Activated naive CD8-positive, alpha-beta T cell treated with anti-CD3 and anti-CD28 coated beads, Interleukin-2, amount 10 ng/mL, durations not matched to agents 7 days and 5 days (primary cell): ENCODE data around the gene IL25. TPM values are rescaled to one million over a fixed set of nuclear protein-coding genes. Genes with fewer than 3 reads are reported as not detected.
"Not testable (repeated sequence)": the region's sequence is repeated elsewhere in the genome, so short reads cannot be mapped to it uniquely, and the experiment has no call there.

Experiments used
- ATAC-seq: fragments of 150-1000 bp; cut with Tn5 transposase; one replicate; pipeline ENCODE4 v1.10.0; 2021; ENCODE audit warnings: low read depth, moderate library complexity
- POLR2A ChIA-PET: fragments of 350-600 bp; sonication (Branson Sonifier 250); formaldehyde crosslinking; loops from one replicate; lab custom pipeline; 2021; ENCODE audit warnings: antibody characterized with exemption; lab: Charles Lee
- DNase-seq: peaks from one replicate; pipeline ENCODE4 v3.0.0; 2021
- H3K27ac Mint-ChIP-seq: one replicate; pipeline ENCODE4 v1.8.0; 2022; ENCODE audit warnings: mild to moderate bottlenecking, mixed read lengths
- H3K27me3 Mint-ChIP-seq: one replicate; pipeline ENCODE4 v1.8.0; 2022; ENCODE audit warnings: mild to moderate bottlenecking, moderate library complexity, mixed read lengths
- H3K36me3 Mint-ChIP-seq: one replicate; pipeline ENCODE4 v1.8.0; 2021; ENCODE audit warnings: mild to moderate bottlenecking, mixed read lengths
- H3K4me1 Mint-ChIP-seq: one replicate; pipeline ENCODE4 v1.8.0; 2021; ENCODE audit warnings: mixed read lengths
- H3K4me3 Mint-ChIP-seq: one replicate; pipeline ENCODE4 v1.8.0; 2022; ENCODE audit warnings: mild to moderate bottlenecking, moderate library complexity, mixed read lengths
- H3K9me3 Mint-ChIP-seq: one replicate; pipeline ENCODE4 v1.8.0; 2021; ENCODE audit warnings: mixed read lengths
- total RNA-seq, 2 experiments: library from RNA; stranded (reverse); gene quantifications; one replicate each; pipeline ENCODE4 v1.2.3, GENCODE V29; 2021

Gene IL25
- under 1 TPM in 1 of 2 experiments, not detected in 1; 0.39 TPM for total RNA-seq

DNA sequence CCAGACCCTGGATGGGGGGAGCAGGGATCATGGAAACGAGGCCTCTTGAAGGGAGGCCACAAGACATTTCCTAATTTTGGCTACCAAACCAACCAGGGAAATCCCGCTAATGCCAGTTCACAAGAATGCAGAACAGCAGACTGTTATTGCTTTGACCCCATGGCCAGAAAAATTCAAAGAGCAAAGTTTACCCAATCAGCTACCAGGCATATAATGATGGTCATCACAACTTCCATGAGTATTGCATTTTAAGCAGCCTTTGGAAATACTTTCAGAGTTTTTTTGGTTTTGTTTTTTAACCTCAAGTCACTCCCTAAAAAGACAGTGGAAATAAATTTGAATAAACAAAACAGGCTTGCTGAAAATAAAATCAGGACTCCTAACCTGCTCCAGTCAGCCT lies at the start of gene IL25:
IL25 (plus strand) TSS at position 301 of the 400 bp plus-strand sequence.
- POLR2A ChIA-PET: interaction anchor here (0.9 kb wide), 1 partner anchor 43 kb away, joined by 3 read pairs; no protein-coding TSS in a partner anchor
- peaks cover 15% of the 10 kb centered on the region for H3K27me3 Mint-ChIP-seq
- H3K9me3 Mint-ChIP-seq: peaks cover 2% of the 10 kb centered on the region
- ATAC-seq: no peak
- peaks cover 15% of the 10 kb centered on the region for H3K4me1 Mint-ChIP-seq
- H3K27ac Mint-ChIP-seq: peak within 1 kb of the TSS; percentile 80
- H3K4me3 Mint-ChIP-seq: peak within 1 kb of the TSS; percentile 54
- DNase-seq: no peak
- no peaks in the 10 kb centered on the region for H3K36me3 Mint-ChIP-seq

DNA sequence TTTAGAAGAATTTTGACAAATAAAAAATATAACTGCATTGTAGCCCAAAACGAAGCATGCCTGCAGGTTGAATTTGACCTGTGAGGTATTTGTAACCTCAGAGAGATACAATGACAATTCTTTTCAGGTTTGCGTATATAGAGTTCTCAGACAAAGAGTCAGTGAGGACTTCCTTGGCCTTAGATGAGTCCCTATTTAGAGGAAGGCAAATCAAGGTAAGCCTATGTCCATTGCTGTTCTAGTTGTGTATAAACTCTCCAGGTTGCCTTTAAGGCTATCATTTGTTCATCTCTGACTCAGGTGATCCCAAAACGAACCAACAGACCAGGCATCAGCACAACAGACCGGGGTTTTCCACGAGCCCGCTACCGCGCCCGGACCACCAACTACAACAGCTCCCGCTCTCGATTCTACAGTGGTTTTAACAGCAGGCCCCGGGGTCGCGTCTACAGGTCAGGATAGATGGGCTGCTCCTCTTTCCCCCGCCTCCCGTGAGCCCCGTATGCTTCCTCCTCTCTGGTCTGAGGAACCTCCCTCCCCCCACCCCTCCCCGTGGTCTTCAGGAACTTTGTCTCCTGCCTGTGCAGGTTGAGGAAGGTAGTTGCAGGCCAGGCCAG lies 48.7 kb upstream of the IL25 start:
- Mint-ChIP-seq H3K9me3 (no peaks in the 10 kb centered on the region), H3K27me3 (no peaks in the 10 kb centered on the region), H3K36me3 (peaks cover 22% of the 10 kb centered on the region), H3K4me3 (no peak overlapping the region), H3K4me1 (peaks cover 29% of the 10 kb centered on the region), H3K27ac (no peak overlapping the region)
- ATAC-seq (no peak), DNase-seq (no peak)
- POLR2A ChIA-PET: interaction anchor here (1.1 to 6.4 kb wide), 2 partner anchors 22 to 56 kb away, joined by 3 to 182 read pairs; partner anchors contain the start of gene PPP1R3E

DNA sequence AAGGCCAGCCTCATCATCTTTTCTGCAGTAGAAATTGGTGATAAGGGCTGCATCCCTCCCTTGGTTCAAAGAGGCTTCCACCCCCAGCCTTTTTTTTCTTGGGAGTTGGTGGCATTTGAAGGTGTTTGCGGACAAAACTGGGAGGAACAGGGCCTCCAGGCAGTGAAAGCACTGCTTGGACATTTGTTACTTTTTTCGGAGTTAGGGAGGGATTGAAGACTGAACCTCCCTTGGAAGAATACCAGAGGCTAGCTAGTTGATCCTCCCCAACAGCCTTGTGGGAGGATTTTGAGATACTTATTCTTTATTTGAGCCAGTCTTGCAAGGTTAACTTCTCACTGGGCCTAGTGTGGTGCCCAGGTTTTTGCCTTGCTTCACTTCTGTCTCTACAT lies 48.2 kb upstream of the IL25 start:
- DNase-seq (no peak), ATAC-seq (no peak)
- peaks cover 29% of the 10 kb centered on the region for H3K4me1 Mint-ChIP-seq
- no peak overlapping the region for H3K27ac Mint-ChIP-seq
- no peaks in the 10 kb centered on the region for H3K27me3 Mint-ChIP-seq
- H3K4me3 Mint-ChIP-seq: no peak overlapping the region
- no peaks in the 10 kb centered on the region for H3K9me3 Mint-ChIP-seq
- peaks cover 22% of the 10 kb centered on the region for H3K36me3 Mint-ChIP-seq
- POLR2A ChIA-PET: interaction anchor here (1.1 kb wide), 1 partner anchor 56 kb away, joined by 3 read pairs; no protein-coding TSS in a partner anchor

DNA sequence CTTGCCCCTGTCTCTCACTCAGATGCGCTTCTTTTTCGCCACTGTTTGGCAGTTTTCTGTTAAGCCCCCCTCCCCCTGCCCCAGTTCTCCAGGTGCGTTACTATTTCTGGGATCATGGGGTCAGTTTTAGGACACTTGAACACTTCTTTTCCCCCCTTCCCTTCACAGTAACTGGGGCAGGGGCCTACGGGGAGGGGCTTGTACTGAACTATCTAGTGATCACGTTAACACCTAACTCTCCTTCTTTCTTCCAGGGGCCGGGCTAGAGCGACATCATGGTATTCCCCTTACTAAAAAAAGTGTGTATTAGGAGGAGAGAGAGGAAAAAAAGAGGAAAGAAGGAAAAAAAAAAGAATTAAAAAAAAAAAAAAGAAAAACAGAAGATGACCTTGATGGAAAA lies 47.6 kb upstream of the IL25 start:
- H3K27ac Mint-ChIP-seq: no peak overlapping the region
- DNase-seq: no peak

DNA sequence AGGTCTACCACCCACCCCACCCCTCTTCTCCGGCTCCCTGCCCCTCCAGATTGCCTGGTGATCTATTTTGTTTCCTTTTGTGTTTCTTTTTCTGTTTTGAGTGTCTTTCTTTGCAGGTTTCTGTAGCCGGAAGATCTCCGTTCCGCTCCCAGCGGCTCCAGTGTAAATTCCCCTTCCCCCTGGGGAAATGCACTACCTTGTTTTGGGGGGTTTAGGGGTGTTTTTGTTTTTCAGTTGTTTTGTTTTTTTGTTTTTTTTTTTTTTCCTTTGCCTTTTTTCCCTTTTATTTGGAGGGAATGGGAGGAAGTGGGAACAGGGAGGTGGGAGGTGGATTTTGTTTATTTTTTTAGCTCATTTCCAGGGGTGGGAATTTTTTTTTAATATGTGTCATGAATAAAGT lies 46.9 kb upstream of the IL25 start:
- not testable (repeated sequence) for H3K27ac Mint-ChIP-seq
- POLR2A ChIA-PET: interaction anchor here (2.2 kb wide), 1 partner anchor 54 kb away, joined by 11 read pairs; no protein-coding TSS in a partner anchor

More for the DNA sequence above, 47.6 kb upstream of the IL25 start:
- no peaks in the 10 kb centered on the region for H3K27me3 Mint-ChIP-seq
- H3K4me3 Mint-ChIP-seq: no peak overlapping the region
- H3K4me1 Mint-ChIP-seq: peaks cover 24% of the 10 kb centered on the region
- H3K9me3 Mint-ChIP-seq: no peaks in the 10 kb centered on the region
- ATAC-seq: no peak
- POLR2A ChIA-PET: interaction anchor here (1.1 kb wide), 1 partner anchor 55 kb away, joined by 3 read pairs; no protein-coding TSS in a partner anchor
- peaks cover 19% of the 10 kb centered on the region for H3K36me3 Mint-ChIP-seq

DNA sequence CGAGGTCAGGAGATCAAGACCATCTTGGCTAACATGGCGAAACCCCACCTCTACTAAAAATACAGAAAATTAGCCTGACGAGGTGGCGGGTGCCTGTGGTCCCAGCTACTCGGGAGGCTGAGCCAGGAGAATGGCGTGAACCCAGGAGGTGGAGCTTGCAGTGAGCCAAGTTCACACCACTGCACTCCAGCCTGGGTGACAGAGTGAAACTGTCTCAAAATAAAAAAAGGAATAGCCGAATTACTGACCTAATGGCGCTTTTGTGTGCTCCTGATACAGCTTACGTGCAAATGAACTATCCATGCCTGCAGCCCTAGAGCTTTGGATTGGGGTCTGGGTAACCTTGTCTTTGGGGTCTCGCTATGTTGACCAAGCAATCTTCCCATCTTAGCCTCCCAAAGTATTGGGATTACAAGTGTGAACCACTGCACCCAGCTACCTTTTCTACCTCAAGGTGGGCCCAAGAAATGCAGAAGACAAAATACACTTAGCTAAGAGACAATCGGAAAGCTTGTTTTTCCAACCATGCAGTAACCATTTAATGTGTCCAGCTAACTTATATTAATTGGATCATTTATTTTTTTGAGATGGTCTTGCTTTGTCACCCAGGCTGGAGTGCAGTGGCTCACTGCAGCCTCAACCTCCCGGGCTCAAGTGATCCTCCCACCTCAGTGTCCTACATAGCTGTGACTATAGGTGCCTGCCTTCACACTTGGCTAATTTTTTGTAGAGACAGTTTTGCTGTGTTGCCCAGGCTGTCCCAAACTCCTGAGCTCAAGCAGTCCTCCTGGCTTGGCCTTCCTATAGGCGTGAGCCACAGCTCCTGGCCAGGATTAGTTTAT lies 45.9 kb upstream of the IL25 start:
- Mint-ChIP-seq H3K36me3 (peaks cover 19% of the 10 kb centered on the region), H3K27me3 (no peaks in the 10 kb centered on the region), H3K9me3 (no peaks in the 10 kb centered on the region), H3K4me1 (peaks cover 16% of the 10 kb centered on the region), H3K27ac (no peak overlapping the region), H3K4me3 (no peak overlapping the region)
- ATAC-seq: no peak
- POLR2A ChIA-PET: interaction anchor here (0.9 to 2.2 kb wide), 3 partner anchors 24 to 67 kb away, joined by 3 to 11 read pairs (median 3); partner anchors contain the start of gene PPP1R3E
- DNase-seq: no peak

More for the DNA sequence above, 46.9 kb upstream of the IL25 start:
- not testable (repeated sequence) for H3K4me3 Mint-ChIP-seq, H3K9me3 Mint-ChIP-seq, ATAC-seq, DNase-seq, H3K27me3 Mint-ChIP-seq
- peaks cover 19% of the 10 kb centered on the region for H3K36me3 Mint-ChIP-seq
- H3K4me1 Mint-ChIP-seq: peaks cover 16% of the 10 kb centered on the region

DNA sequence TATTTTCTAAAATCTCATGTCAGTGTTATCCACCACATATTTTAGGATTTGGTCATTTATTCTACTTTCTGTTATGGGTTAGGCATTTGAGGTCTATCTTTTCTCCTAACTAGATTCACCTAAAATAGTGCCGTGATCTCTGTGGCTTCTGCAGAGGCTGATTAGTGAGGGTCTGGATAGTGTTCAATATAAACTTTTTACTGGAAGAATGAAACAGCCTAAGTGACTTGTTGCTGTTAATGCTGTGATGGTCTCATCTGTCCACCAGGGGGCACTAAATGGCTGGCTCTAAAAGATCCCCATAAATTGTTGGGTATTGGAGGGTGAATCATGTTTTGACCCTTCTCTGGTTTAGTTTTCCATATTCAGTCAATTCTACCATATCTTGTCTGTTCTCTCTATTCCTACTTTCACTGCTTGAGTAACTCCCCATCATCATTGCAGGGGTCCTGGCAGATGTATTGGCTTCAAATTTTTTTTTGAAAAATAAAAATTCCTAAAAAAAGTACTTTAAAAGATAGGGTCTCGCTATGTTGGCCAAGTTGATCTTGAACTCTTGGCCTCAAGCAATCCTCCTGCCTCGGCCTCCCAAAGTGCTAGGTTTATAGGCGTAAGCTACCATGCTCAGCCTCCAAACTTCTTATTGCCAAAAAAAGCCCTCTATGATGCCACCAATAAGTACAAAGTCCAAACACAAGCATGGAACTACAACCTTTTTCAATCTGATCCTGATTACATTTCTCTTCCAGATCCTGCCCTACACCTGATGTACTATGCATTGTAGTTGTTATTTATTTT lies 44.5 kb upstream of the IL25 start:
- no peak overlapping the region for H3K27ac Mint-ChIP-seq

DNA sequence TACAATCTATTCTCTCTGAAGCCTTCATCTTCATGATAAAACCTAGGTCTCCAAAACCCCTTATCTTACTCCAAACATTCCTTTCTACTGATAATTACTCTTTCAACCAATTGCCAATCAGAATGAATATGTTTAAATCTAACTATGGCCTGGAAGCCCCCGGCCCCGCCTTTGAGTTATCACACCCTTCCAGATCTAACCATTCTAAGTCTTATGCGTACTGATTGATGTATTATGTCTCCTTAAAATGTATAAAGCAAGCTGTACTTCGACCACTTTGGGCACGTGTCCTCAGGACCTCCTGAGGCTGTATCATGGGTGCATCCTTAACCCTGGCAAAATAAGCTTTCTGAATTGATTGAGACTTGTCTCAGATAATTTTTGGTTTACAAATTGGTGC lies 37.0 kb upstream of the IL25 start:
- peaks cover 3% of the 10 kb centered on the region for H3K9me3 Mint-ChIP-seq
- H3K27me3 Mint-ChIP-seq: peaks cover 14% of the 10 kb centered on the region
- ATAC-seq: no peak
- POLR2A ChIA-PET: no interaction called here
- no peak overlapping the region for H3K4me3 Mint-ChIP-seq
- H3K27ac Mint-ChIP-seq: no peak overlapping the region
- no peak for DNase-seq
- H3K4me1 Mint-ChIP-seq: no peaks in the 10 kb centered on the region
- no peaks in the 10 kb centered on the region for H3K36me3 Mint-ChIP-seq

More for the DNA sequence above, 44.5 kb upstream of the IL25 start:
- H3K9me3 Mint-ChIP-seq: no peaks in the 10 kb centered on the region
- POLR2A ChIA-PET: no interaction called here
- peaks cover 7% of the 10 kb centered on the region for H3K4me1 Mint-ChIP-seq
- peak; percentile 66 for ATAC-seq
- H3K27me3 Mint-ChIP-seq: no peaks in the 10 kb centered on the region
- H3K36me3 Mint-ChIP-seq: peaks cover 13% of the 10 kb centered on the region
- H3K4me3 Mint-ChIP-seq: no peak overlapping the region
- no peak for DNase-seq

DNA sequence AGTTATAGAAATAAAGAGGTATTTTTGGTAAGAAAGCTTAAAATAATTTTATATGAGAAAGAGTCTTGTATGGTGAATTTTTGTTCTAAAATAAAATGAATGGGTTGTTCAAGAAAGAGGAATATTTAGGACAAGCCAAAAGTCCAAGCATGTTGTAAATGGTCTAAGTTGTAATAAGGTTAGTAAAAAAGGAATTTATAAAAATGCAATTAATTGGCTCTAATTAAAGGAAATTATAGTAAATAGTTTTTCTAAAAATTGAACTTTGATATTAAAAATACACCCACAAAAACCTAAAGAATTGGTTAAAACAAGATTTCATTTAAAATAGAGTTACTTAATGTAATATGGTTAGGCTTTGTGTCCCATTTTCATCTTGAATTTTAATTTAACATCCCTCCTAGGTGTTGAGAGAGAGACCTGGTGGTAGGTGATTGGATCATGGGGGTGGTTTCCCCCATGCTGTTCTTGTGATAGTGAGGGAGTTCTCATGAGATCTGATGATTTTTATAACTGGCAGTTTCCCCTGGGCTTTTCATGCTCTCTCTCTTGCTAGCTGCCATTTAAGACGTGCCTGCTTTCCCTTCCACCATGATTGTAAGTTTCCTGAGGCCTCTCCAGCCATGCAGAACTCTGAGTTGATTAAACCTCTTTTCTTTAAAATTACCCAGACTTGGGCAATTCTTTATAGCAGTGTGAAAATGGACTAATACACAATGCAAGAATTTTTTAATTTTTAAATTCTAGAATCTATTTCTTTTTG lies 32.9 kb upstream of the IL25 start:
- DNase-seq (no peak), ATAC-seq (no peak)
- Mint-ChIP-seq H3K9me3 (peaks cover 3% of the 10 kb centered on the region), H3K27me3 (peaks cover 30% of the 10 kb centered on the region), H3K36me3 (no peaks in the 10 kb centered on the region), H3K4me3 (no peak overlapping the region), H3K4me1 (no peaks in the 10 kb centered on the region), H3K27ac (no peak overlapping the region)
- POLR2A ChIA-PET: no interaction called here

DNA sequence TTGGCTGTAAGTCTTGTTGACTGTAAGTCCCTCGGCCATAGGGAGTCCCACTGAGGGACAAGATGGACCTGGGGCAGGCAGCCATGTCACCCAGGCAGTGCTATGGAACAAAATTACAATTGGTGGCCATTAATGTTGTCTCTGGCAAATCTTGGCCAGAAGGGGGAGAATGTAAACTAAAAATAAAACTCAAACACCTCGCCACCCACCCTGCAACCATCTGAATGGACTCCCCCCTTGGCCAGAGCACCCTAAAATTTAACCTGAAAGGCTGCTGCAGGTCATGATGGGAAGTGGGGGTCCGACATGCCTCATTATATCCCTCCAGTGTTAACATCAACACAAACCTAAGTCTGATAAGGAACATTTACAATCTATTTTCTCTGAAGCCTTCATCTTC lies 28.1 kb upstream of the IL25 start:
- no peak for DNase-seq
- Mint-ChIP-seq H3K27ac (no peak overlapping the region), H3K9me3 (no peaks in the 10 kb centered on the region), H3K4me3 (no peak overlapping the region), H3K27me3 (peaks cover 25% of the 10 kb centered on the region), H3K4me1 (no peaks in the 10 kb centered on the region), H3K36me3 (no peaks in the 10 kb centered on the region)
- POLR2A ChIA-PET: no interaction called here
- no peak for ATAC-seq

DNA sequence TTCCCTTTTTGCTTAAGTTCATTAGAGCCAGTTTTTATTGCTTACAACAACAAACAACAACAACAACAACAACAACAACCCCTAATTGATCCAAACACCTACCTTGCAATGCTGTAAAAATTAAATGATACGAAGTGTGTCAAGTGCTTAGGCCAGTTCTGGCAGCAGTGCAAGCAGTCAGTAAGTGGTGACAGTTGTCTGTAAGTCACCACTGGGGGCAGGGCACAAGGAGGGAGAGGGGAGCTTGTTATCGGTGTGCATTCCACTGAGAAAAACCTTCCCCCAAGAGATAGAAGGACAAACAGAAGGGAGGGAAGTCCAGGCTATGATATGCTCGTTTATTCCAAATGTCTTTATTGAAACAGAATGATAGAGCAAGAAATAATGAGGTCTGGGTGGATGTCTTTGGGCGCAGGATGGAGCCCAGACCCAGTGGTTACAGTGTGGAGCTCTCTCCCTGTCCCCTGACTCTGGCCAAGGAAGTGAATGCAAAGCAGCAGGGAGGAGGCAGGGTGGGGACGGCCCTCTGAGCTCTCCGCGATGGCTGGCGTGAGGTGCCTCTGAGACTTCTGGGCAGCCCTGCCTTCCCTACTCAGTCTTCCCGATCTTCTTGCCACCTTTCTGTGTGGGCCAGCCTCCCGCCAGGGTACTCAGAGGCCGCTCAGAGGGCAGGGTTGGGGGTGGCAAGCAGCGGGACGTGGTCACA lies 26.5 kb upstream of the IL25 start:
- no peak for DNase-seq
- POLR2A ChIA-PET: interaction anchor here (0.6 kb wide), 1 partner anchor 54 kb away, joined by 3 read pairs; no protein-coding TSS in a partner anchor
- Mint-ChIP-seq H3K27me3 (peaks cover 24% of the 10 kb centered on the region), H3K4me3 (no peak overlapping the region), H3K9me3 (no peaks in the 10 kb centered on the region), H3K36me3 (peaks cover under 1% of the 10 kb centered on the region), H3K4me1 (peaks cover under 1% of the 10 kb centered on the region), H3K27ac (no peak overlapping the region)
- no peak for ATAC-seq
